Kidney glomerular epithelial cell (primary cell): Measurements from ENCODE around the gene SPTSSB.

Experiments
- DNase-seq: peaks from one replicate; lab custom pipeline; 2025; lab: John Stamatoyannopoulos, UW

Gene SPTSSB

DNA sequence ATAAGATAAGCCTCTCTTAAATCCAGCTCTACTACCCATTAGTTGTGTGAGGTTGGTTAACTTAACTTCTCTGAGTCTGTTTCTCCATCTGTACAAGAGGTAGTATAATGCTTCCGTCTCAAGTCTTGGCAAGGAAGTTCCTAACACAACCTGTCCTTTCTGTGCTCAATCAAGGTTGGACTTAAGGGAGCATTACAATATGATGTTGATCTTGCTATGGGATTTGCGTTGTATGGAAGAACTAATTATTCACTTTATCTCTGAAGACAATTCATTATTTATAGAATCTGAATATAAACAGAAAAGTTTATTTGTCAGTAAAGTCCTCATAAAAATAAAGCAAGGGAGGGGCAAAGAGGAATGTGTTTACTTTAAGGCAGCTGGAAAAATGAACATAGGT, 18.9 kb upstream of the SPTSSB start:
- no peak for DNase-seq

DNA sequence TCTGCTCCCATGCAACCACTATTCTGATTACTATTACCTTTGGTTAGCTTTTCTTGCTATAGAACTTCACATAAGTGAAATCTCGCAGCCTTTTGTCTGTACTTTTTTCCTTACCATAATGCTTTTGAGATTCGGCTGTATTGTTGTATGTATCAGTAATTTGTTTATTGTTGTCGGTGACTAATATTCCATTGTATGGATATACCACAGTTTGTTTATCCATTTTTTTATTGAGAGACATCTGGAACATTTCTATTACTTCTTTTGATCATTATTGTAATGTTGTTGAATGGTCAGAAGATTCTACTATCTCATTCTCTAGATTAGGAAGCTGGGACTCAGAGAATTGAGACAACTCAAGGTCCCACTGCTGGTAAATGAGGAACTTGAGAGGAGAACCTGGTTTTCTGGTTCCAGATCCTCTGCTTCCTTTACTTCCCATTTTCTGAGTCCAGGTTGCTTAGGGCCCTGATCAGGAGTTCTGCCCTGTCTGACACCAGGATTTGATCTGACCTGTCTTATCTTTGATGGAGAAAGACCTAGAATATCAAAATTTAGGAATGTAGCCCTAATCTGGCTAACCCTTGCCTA, 18.2 kb upstream of the SPTSSB start:
- no peak for DNase-seq

DNA sequence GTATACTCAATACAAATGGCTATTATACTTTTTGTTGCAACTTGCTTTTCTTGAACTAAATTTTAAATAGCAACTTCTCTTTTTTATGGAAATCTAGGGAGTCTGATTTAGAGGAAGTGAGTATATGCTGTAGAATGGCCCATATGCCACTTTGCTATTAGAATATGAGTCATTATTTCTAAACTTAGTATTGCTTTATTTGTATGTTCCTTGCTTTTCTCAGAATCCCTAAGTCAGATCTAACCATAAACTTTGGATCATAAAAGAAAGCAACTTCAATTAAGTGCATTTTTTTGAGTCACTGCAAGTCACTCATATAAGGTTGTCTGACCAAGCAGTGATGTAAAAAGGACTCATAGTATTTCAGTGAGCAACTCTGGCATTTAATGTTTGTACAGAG, 17.5 kb upstream of the SPTSSB start:
- DNase-seq, result no peak

DNA sequence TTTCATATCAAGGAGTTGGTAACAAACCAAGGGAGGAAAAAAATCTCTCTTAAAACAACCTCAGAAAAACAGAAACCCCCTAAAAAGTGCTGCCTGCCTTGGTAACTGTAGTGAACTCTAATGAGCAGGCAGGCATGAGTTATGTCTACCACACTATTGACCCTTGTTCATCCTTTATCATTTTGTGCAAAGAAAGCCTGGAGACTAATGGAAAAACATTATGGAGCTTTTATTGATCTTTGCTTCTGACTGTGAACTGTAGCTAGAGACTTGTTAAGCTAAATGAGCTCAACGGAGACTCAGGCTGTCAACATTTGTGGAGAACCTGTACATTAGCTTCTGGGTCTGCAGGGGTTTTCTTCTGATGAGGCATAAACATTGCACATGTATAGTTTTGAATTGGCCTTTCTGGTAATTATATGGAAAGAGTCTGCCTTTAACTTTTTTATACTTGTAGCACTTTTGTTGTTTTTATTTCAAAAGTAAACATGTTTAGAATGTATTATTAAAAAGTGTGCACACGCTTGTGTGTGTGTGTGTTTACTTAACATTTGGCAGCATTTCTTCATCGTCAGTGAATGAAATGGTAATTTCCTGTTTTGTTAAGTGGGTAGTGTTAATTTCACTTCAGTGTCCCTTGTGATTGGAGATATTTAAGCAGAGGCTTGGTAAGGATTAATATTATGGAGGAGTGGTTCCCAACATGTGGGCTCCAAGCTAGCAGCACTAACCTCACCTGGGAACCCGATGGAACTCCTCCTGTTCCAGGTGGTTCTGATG, 15.9 kb upstream of the SPTSSB start:
- no peak for DNase-seq

DNA sequence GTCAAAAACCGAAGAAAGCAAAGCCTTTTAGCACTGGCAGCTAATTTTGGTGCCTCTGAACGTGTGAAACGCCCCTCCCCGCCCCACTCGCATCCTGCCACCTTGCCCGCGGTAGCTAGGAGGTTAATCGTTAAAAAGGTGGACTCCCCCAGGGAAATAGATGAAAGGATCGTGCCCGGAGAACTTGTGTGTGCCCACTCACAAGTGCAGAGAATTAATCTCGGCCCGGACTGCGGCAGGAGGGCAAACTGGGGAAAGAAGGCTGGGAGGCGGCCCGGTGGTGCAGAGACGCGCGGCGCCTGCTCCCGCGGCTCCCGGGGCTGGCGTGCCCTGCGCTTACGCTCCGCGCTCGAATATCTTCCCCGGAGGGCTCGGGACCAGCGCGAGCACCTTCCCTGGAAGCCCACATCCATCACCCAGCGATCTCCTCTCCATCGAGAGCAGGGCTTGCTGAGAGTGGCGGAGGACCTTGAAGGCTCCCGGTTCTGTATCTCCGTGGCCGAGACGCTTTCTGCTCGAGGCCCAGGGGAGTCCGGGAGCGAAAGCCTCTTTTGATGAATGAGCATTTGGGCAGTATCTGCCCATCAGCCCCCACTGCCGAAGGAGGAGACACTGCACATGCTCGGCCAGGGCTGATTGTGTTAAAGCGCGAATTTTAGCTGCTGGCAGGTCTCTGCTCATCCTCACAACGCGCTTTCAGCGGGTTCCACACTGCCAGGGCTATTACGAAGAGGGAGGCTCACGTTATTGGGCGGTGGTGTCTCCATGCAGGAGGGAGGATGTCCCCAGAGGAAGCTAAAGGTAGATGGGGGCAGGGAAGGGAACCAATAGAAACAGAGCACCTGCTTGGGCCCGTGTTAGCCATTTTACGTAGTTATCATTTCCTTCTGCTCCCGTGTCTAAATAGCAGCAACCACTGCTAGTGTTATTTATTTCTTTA, 1.3 kb upstream of the SPTSSB start:
- no peak for DNase-seq

DNA sequence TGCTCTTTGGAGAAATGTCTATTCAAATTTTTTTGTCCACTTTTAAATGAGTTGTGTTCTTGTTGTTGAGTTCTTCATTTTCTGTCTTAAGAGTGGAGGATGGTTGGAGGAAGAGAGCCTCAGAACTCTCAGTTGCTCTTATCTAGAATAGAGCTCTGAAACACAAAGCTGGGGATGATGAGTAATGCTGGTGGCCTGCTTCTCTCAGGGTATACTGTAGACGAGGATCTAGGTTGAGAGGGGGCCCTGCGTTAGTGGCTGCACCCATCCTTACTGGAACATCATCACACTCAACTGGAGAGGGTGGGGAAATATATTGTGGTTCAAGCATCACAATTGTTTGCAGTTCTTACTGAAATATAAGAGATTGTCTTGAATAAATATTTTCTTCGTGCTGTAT, 1.8 kb downstream of the SPTSSB start:
- no peak for DNase-seq

DNA sequence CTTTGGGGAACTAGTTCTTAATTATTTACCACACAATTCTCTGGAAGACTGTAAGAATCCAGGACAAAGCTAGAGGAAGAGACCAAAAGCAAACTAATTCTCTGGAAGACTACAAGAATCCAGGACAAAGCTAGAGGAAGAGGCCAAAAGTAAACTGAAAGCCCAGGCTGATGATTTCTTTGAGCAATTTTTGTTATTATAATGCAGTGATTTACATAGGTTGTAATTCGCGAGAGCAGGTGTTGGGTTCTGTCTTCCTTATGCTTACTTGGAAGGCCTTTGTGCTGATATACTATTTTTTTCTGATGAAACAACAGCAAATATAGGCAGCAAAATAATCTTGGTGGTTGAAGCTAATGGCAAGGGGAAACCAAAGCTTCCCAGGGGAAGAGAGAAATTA, 5.2 kb downstream of the SPTSSB start:
- no peak for DNase-seq

DNA sequence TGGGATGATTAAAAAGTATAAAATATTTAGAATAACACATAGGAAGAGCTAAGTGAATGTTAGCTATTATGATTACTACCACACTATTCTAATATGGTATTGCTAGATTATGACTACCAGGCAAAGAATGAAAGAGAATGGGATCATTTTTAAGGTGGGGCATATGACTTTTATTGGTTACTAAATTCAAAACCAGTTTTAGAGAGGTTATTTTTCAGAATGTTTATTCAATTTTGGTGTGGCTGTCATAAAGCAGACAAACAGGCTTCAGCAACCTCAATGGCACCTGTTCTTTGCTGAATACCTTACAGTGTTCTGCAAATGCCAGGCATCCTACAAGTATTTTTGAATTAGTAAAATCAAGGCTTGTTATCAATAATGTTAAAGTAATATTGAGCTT, 12.8 kb downstream of the SPTSSB start:
- no peak for DNase-seq

DNA sequence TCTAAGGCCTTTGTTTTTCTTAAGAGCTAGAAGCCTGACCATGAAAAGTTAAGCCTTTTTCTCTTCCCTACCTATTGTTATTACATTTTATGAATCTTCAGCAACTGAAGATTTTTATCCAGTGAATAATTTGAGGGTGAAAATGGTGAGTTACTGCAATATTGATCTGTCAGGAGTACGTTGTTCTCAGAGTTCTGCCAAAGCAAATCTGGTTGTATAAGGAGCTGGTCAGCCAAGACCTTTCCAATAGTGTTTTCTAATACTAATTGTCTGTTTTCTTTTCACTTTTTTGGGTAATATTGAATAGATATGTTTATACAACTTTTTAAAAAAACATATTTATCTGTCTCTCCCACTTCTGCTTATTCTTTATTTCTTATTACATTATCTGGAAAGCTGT, 15.0 kb downstream of the SPTSSB start:
- DNase-seq, result peak; percentile 2

DNA sequence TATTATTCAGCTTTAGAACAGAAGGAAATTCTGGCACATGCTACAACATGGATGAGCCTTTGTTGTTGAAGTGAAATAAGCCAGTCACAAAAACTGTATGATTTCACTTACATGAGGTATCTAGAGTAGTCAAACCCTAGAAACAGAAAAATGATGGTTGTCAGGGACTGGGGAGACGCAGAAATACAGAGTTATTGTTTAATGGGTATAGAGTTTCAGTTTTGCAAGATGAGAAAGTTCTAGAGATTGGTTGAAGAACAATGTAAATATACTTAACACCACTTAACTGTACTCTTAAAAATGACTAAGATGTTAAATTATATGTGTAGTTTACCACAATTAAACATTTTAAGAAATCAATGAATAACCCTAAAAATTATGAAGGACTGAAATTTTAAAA, 15.8 kb downstream of the SPTSSB start:
- DNase-seq, result no peak

DNA sequence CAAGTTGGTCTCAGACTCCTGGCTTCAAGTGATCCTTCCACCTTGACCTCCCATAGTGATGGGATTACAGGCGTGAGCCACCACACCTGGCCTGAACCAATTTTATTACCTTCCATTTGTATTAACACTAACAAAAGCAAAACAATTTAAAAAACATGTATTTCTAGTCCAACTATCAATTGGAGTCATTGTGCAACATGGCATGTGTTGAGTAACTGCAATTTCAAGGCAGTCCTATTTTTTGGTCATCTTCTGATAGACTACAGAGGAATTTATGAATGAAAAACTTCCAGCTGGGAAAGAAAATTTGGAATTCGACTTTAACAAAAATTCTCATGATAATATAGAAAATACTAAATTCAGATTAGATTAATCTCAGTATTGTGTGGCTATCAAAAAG, 16.8 kb downstream of the SPTSSB start:
- DNase-seq, result no peak

DNA sequence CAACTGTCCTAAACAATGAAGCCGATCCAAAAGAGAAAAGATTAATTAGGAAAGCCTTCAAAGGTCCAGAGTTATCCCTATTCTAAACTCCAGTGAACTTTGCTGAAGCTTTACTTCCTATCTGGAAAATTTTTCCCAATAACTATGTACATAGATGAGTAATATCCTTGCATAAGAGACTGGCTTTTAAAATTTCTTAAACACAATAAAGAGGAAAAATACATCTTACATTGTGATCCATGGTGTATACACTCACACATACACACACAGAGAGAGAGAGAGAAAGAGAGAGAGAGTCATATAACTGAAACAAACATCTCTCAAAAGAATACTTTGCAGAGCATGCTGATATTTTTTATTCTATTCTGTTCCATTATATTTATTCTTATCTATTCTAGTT, 20.0 kb downstream of the SPTSSB start:
- no peak for DNase-seq

DNA sequence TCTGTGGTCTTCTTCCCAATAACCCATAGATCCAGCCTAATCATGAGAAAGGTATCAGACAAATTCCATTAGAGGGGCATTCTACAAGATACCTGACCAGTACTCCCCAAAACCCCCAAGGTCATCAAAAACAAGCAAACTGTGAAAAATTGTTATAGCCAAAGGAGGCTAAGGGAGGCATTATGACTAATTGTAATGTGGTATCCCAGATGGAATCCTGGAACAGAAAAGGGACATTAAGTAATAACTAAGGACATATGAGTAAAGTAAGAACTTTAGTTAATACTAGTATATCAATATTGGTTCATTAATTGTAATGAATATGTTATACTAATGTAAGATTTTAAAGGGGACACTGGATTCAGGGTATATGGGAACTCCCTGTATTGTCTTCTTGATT, 20.4 kb downstream of the SPTSSB start:
- no peak for DNase-seq

DNA sequence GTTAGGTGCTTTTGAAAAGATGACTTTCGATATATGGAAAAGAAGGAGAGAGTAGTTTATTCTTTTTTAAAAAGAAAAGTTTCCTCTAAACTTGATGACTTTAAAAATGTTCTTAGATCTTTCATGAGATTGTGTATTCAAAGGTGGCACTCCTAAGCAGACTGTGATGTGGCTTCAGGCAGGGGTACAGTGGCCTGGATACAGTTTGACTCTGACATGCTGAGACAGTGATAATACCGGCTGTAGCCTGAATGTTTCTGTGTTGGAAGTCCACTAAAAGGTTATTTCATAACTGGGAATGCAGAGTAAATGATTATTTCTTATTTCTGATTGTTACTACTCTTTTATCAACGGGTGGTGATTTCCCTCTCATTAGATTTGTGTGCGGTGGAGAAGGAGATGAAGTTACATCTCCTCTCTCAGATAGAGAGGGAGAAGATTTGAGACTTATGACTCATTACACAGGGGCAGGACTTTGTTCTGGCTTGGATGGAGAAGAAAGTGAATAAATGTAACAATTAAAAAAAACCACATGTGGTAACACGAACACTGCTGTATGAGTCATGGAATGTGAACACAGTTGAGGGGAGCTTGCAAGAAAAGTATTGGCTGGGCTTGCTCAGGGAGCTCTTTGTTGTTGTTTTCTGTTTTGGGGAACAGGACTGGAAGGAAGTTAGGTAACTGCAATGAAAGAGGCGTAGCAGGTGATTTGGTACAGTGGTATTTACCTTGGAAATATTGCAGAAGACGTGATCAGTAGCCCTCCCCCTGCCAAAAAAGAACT, 21.6 kb downstream of the SPTSSB start:
- peak; percentile 84 for DNase-seq

DNA sequence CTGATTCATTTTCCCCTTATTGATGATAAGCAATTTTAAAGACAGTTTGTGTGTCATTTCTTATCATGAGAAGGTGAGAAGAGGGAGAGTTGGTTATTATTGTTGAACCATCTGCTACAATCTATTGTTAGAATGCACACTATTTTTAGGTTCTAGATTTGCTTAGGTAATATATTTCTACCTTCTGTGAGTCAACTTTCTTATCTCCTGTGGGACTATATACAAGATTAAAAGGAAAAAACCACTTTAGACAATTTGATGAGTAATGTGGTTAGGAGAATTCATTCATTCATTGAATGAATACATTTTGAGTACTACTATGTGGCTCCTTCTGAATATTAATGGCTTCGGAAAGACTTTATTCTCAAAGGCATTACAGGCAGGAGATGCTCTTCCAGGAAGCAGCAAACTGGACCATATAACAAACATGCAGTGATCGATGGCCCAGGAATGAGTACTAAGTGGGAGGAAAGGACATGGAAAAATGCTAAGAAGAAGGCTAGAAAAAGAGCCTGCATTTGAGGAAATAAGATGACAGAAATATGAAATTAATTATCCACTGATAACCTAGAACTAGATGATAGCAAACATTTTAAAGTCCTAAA, 22.4 kb downstream of the SPTSSB start:
- DNase-seq, result peak; percentile 32

DNA sequence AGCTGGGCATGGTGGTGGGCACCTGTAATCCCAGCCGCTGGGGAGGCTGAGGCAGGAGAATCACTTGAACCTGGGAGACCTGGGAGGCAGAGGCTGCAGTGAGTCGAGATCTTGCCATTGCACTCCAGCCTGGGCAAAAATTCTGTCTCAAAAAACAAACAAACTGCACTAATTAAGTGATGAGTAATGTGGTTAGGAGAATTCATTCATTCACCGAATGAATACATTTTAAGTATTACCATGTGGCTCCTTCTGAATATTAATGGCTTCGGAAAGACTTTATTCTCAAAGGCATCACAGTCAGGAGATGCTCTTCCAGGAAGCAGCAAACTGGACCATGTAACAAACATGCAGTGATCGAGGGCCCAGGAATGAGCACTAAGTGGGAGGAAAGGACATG, 23.6 kb downstream of the SPTSSB start:
- DNase-seq, result no peak

DNA sequence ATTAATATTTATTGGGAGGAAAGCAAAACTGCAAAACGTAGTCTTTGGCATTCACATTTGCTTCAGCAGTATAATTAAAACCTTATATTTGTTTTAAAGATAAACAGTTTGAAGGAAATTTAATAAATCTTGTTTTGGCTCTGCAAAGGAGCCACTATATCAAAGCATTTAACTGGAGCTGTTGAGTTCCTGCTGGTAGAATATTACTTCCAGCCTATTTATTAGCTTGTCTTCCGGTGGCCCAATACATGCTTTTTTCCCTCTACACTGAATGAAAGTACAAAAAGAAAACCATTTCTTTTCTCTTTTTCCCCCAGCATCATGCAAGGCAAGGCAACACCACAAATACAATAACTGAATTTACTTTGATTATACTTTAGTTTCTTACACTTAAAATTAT, 26.3 kb downstream of the SPTSSB start:
- DNase-seq, result no peak

DNA sequence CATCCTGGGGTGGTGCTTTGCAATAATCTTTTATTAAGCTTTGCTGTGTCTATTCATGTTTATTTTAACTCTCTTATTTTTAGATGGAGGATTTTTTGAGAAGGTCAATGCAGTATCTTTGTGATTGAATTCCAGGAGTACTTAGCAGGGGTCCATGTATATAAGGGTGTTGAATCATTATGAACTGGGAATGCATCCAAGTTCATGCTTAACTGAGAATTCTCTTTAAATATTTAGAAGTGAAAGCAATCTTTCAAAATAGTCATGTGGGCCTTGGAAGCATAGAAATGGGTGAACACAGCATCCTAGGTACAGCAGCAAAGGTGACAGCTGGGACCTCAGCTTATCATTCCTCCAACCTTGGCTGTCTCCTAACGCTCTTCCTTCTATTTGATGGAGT, 27.3 kb downstream of the SPTSSB start:
- DNase-seq, result peak; percentile 1

DNA sequence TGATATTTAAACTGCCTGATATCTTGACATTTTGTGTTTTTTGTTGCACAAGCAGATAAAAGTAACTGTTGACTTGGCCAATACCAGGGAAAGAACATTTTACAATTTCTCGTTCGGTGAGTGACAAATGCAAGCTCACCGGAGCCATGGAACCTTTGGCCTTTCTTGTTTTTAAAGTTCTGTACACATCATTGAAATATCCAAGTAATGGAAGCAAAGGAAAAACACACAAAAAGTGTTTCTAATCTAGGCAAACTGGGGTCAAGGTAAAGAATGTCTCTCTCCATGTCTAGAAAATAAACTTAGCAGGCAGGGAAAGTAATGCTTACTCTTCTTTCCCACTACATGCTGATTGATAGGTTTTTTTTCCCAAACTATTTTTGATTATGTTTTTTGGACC, 27.8 kb downstream of the SPTSSB start:
- no peak for DNase-seq

DNA sequence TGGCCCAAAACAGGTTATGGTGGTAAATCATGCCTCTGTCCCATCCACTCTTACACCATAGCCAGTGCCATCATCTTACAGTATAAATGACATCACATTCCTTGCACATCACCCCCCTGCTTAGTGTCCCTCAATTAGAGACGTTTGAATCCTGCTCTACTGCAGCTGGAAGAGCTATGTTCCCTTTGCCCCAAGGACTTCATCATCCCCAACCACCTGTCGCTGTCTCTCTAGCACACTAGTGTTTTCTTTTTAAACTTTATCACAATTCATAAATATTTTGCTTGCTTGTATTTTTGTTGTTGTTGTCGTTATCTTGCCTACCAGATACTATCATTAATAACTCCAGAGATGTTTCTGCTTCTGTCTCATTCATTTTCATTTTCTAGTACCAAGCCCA, 28.7 kb downstream of the SPTSSB start:
- no peak for DNase-seq
